Stimulated activated effector memory CD8-positive, alpha-beta T cell treated with anti-CD3 and anti-CD28 coated beads, Interleukin-12 subunit alpha, Interleukin-12 subunit beta, amount 100 ng/mL, for 72 hours (primary cell): ENCODE results near the gene FADS2.

ENCODE experiments used
- ATAC-seq: fragments of 150-1000 bp; cut with Tn5 transposase; 2 replicates; pipeline ENCODE4 v1.10.0; 2021
- DNase-seq, 2 donors: peaks; one replicate each; pipeline ENCODE4 v3.0.0; 2021 to 2022; ENCODE audit warnings: low spot score in 2 of 2
- H3K27ac Mint-ChIP-seq: one replicate; pipeline ENCODE4 v1.8.0; 2022; ENCODE audit warnings: mild to moderate bottlenecking, mixed read lengths
- H3K36me3 Mint-ChIP-seq: one replicate; pipeline ENCODE4 v1.8.0; 2022; ENCODE audit warnings: mild to moderate bottlenecking, mixed read lengths
- H3K4me1 Mint-ChIP-seq: one replicate; pipeline ENCODE4 v1.8.0; 2022; ENCODE audit warnings: mixed read lengths
- H3K4me3 Mint-ChIP-seq: one replicate; pipeline ENCODE4 v1.8.0; 2022; ENCODE audit warnings: mild to moderate bottlenecking, mixed read lengths
- H3K9me3 Mint-ChIP-seq: one replicate; pipeline ENCODE4 v1.8.0; 2022; ENCODE audit warnings: mixed read lengths

Gene FADS2

DNA sequence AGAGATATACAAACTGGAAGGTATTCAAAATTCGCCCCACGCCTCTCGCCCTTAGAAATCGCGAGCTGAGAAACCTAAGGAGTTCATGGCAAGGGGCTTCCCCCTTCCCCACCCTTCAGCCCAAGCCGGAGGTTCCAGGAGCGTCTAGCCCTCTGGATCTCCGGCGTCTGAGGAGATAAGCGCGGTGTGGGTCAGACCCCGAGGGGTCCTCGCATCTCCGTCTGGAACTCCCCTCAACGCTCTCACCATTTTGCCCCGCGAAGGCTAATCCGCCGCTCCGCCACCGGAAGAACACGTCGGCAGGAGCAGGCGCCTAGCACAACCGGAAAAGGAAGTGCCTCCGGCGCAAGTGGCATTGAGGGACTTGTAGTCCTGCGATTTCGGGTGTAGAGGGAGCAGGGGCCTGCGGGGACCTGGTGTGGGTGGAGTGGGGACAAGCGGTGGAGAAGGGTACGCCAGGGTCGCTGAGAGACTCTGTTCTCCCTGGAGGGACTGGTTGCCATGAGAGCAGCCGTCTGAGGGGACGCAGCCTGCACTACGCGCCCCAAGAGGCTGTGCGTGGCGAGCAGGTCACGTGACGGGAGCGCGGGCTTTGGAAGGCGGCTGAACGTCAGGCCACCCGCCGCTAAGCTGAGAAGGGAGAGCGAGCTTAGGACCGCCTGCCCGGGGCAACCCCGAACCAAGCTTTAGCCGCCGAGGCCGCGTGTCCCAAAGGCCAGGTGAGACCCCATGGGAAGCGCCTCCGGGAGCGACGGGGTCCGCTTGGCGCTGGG is 35.6 kb upstream of the FADS2 start, which contains the start of the genes FEN1 and TMEM258:
Gene FEN1, plus strand, starts transcription at position 602 of the 773 bp plus-strand sequence. CDS start 2,451 bp downstream, outside the sequence.
Gene TMEM258, minus strand, starts transcription at position 290 of the 773 bp plus-strand sequence. Its CDS starts 41 bp downstream, at position 249.
- peak; percentile 92 for ATAC-seq
- H3K4me3 Mint-ChIP-seq, result peak within 1 kb of the TSS; percentile 96
- DNase-seq, result peak; percentile 87 to 95
- no peaks in the 10 kb centered on the region for H3K9me3 Mint-ChIP-seq
- peaks cover 98% of the 10 kb centered on the region for H3K36me3 Mint-ChIP-seq
- peaks cover 43% of the 10 kb centered on the region for H3K4me1 Mint-ChIP-seq
- H3K27ac Mint-ChIP-seq, result peak within 1 kb of the TSS; percentile 100

DNA sequence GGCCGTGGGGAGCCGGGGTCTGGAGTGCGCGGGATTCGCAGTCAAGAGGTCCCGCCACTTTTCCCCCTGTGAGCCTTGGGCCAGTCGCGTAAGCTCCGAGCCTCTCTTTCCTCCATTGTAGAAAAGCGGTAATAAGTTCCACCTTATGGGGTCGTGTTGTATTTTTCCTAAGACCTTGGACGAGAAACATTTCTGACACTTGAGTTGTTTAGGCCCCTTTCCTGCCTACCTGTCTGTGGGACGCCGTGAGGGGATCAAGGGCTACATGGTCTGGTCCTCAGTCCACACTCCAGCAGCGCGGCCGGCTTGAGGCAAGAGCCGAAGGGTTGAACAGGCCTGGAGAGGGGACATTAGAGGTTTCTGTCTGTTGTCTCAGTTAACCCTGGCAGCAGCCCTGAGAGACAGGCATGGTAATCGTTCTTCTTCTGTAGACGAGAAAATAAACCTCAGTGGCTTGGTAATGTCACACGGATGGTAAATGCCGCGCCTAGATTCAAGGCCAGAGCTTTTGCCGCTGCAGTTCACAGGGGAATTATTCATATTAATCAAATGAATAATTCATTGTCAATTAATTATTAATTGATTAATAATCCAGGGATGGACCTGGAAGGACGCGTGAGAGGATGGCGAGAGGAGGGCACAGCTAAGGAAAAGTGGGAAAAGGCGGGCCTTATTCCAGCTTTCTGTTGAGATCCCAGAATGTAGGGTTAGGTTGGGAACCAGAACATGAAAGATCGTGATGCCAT is 34.8 kb upstream of the FADS2 start:
- Mint-ChIP-seq H3K4me1 (peaks cover 38% of the 10 kb centered on the region), H3K27ac (peak overlapping the region; percentile 100), H3K9me3 (no peaks in the 10 kb centered on the region), H3K36me3 (peaks cover 98% of the 10 kb centered on the region), H3K4me3 (peak overlapping the region; percentile 96)
- ATAC-seq, result peak; percentile 43
- peak in 1 of 2 donors; percentile 58 for DNase-seq

DNA sequence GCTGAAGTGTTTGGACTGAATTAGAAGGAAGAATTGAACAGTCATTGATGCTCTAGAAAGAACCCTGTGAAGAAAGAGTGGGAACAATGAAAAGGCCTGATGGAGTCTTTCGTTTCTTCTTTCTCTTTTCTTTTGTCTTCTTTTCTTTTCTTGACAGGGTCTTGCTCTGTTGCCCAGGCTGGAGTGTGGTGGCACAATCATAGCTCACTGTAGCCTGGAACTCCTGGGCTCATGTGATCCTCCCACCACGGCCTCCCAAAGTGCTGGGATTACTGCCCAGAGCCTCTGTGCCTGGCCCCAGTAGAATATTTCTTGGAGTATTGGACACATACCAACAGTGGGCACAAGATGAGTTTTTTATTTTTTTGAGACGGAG is 34.3 kb upstream of the FADS2 start:
- H3K4me3 Mint-ChIP-seq, result peak overlapping the region; percentile 96
- H3K4me1 Mint-ChIP-seq, result peaks cover 37% of the 10 kb centered on the region
- no peak for DNase-seq
- peak overlapping the region; percentile 100 for H3K27ac Mint-ChIP-seq
- peaks cover 98% of the 10 kb centered on the region for H3K36me3 Mint-ChIP-seq
- no peak for ATAC-seq
- no peaks in the 10 kb centered on the region for H3K9me3 Mint-ChIP-seq

- no peak overlapping the region for H3K27ac Mint-ChIP-seq
- H3K4me3 Mint-ChIP-seq, result peak overlapping the region; percentile 96
- H3K9me3 Mint-ChIP-seq, result no peaks in the 10 kb centered on the region
- H3K4me1 Mint-ChIP-seq, result peaks cover 35% of the 10 kb centered on the region
- ATAC-seq, result no peak
- DNase-seq, result no peak
- H3K36me3 Mint-ChIP-seq, result peaks cover 98% of the 10 kb centered on the region
These were observed 33.5 kb upstream of the FADS2 start for GRCh38 chr11:61794579-61794978.

- H3K4me1 Mint-ChIP-seq, result peaks cover 26% of the 10 kb centered on the region
- no peak for DNase-seq
- no peak for ATAC-seq
- no peak overlapping the region for H3K27ac Mint-ChIP-seq
- no peak overlapping the region for H3K4me3 Mint-ChIP-seq
- H3K9me3 Mint-ChIP-seq, result no peaks in the 10 kb centered on the region
- H3K36me3 Mint-ChIP-seq, result peaks cover 98% of the 10 kb centered on the region
These were observed 32.6 kb upstream of the FADS2 start for GRCh38 chr11:61795459-61795858.

DNA sequence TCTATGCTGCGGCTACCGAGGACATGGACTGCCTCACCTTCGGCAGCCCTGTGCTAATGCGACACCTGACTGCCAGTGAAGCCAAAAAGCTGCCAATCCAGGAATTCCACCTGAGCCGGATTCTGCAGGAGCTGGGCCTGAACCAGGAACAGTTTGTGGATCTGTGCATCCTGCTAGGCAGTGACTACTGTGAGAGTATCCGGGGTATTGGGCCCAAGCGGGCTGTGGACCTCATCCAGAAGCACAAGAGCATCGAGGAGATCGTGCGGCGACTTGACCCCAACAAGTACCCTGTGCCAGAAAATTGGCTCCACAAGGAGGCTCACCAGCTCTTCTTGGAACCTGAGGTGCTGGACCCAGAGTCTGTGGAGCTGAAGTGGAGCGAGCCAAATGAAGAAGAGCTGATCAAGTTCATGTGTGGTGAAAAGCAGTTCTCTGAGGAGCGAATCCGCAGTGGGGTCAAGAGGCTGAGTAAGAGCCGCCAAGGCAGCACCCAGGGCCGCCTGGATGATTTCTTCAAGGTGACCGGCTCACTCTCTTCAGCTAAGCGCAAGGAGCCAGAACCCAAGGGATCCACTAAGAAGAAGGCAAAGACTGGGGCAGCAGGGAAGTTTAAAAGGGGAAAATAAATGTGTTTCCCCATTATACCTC is 32.1 kb upstream of the FADS2 start:
- H3K4me3 Mint-ChIP-seq, result no peak overlapping the region
- H3K9me3 Mint-ChIP-seq, result no peaks in the 10 kb centered on the region
- peaks cover 96% of the 10 kb centered on the region for H3K36me3 Mint-ChIP-seq
- no peak overlapping the region for H3K27ac Mint-ChIP-seq
- peaks cover 26% of the 10 kb centered on the region for H3K4me1 Mint-ChIP-seq
- ATAC-seq, result no peak
- no peak for DNase-seq

DNA sequence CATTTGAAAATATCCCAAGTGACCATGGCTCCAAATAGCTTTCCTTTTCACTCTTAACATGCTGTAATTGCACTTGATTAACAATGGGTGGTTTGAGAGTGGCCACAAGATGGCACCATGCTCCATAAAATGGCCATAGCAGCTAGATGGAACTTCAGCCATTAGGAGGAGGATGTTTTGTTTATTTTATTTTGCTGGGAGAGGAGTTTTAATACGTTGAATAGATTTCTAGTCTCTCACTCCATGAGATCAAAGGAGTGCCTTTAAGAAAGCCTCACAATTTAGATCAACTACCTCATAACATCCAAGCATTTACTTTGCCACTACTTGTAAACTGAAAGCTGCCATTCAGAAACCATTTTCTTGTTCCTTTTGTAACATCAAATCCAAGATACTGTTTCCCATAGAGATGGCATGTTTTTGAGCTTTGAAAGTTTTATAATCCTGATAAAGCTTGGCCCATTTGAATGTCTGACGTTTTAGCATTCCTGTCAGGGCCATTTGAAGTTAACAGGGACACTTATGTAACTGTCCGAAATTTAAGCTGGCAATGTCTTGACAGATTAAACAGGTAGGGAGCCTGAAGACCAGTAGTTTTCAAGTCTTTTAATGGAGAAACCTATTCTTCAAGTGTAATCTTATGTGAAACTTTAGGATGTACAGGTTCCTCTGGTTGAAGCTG is 30.7 kb upstream of the FADS2 start:
- Mint-ChIP-seq H3K4me3 (no peak overlapping the region), H3K36me3 (peaks cover 98% of the 10 kb centered on the region), H3K4me1 (peaks cover 17% of the 10 kb centered on the region), H3K9me3 (no peaks in the 10 kb centered on the region), H3K27ac (no peak overlapping the region)
- DNase-seq (peak; percentile 43 to 65), ATAC-seq (no peak)

DNA sequence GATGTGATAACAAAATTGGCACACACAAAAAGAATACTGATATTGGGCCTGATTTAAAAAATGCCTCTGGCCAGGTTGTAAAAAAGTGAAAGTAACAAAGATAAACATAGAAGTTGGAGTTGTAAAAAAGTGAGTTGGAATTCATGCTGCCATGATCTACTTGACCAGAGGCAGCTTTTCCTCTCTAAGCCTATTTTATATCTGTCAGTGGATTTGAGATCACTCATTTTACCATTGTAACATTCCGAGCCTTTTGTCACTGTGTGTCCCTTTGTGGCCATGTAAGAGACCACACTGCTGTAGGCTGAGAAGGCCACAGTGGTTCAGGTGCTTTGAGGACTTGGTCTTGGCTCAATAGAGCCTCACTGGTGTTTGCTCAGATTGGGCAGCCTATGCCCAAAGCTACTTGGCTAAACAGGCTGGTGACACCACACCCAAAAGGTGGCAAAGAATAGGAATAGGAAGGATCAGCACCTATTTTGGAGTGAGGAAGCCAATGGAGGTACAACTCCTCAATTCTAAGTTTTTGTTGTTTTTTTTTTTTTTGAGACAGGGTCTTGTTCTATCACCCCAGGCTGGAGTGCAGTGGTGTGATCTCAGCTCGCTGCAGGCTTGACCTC is 28.3 kb upstream of the FADS2 start:
- H3K4me3 Mint-ChIP-seq, result no peak overlapping the region
- peaks cover 11% of the 10 kb centered on the region for H3K4me1 Mint-ChIP-seq
- H3K27ac Mint-ChIP-seq, result peak overlapping the region; percentile 20
- peaks cover 93% of the 10 kb centered on the region for H3K36me3 Mint-ChIP-seq
- H3K9me3 Mint-ChIP-seq, result no peaks in the 10 kb centered on the region
- ATAC-seq (no peak), DNase-seq (no peak)

DNA sequence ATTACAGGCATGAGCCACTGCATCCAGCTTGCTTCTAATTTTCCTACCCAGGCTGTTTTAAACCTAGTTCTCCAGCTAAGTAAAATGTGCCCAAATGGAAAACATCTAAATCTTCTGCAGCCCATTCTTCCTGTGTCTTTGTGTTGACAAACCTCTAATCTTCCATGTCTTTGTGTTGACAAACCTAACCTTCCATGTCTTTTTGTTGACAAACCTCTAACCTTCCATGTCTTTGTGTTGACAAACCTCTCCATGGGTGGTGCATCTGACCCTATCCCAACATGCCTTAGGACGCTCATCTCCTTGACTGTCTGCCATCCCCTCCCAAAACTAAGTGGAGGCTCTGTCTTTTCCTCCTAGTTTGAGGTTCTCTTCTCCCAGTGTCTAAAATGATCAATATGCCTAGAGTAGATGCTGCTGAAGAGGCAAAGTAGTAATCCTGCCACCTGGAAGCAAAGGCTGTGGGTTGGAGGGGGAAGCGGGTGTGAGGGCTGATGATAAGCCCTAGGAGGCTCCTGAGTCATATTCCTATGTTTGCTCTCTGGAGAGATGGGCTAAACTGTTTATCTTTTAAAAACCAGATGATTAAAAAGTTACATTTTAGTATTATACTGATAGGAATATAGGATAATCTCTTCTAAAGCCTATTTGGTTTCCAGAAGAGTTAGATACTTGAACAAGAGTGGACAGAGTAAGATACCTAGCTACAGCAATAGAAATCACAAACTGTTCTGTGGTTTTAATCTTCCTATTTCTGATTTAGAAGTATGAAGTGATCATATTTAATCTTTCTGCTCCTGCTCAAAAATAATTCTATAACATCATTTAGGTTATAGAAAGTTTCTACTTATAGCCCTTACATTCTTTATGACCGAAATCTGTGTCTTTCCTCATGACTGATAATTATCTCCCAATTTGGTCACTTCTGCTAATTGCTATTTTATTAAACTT is 27.5 kb upstream of the FADS2 start:
- ATAC-seq (no peak), DNase-seq (no peak)
- peaks cover 11% of the 10 kb centered on the region for H3K4me1 Mint-ChIP-seq
- no peak overlapping the region for H3K4me3 Mint-ChIP-seq
- H3K9me3 Mint-ChIP-seq, result no peaks in the 10 kb centered on the region
- peaks cover 90% of the 10 kb centered on the region for H3K36me3 Mint-ChIP-seq
- H3K27ac Mint-ChIP-seq, result no peak overlapping the region

DNA sequence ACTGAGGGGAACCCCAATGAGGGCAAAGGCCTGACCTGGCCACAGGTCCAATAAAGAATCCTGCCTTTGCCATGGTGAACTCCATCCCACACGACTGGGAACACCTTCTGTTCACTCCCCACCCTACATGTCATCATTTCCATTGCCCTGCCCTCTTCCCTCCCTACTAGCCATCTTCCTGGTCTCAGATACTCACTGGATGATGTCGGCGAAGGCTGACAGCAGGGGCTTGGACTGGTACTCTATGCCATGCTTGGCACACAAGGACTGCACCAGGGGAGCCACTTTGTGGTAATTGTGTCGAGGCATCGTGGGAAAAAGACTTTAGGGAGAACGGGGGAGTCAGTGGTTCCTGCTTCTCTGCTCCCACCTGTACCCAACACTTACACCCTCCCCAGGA is 25.5 kb upstream of the FADS2 start:
- DNase-seq, result no peak
- peak overlapping the region; percentile 58 for H3K27ac Mint-ChIP-seq
- no peak for ATAC-seq
- no peaks in the 10 kb centered on the region for H3K9me3 Mint-ChIP-seq
- H3K4me3 Mint-ChIP-seq, result no peak overlapping the region
- H3K36me3 Mint-ChIP-seq, result peaks cover 85% of the 10 kb centered on the region
- H3K4me1 Mint-ChIP-seq, result no peaks in the 10 kb centered on the region

DNA sequence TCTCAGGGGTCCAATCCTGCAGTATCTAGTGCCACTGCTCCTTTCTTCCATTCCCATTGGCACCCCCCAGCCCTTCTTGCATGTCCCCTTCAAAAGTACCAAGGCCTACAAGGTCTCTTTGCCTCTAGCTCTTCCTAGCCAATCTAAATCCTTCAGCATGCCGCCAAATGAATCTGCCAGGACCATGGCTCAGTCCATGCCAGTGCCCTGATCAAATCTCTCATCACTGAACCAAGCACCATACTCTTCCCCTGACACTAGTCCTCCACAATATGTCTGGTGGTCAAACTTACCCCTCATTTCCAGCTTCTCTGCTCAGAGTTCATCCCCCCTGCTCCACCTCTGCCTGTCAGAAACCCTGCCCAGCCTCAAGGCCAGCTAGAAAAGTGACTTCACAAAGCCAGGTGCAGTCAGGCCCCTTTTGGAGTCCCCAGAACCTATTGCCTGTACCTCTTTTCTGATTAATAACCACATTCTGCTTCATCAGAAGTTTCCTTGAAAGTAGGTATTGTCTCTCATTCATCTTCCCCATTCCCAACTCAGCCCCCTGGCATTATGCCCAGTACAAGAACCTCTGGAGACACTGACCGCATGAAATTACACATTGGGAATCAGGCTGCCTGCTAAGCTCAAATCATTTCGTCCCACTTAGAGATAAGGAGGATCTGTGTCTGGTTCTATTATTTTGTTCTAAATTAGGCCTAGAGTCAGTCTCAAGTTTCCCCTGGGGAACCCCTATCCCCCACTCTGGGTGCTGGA is 24.0 kb upstream of the FADS2 start:
- Mint-ChIP-seq H3K4me3 (no peak overlapping the region), H3K27ac (peak overlapping the region; percentile 6), H3K36me3 (peaks cover 85% of the 10 kb centered on the region), H3K9me3 (no peaks in the 10 kb centered on the region), H3K4me1 (no peaks in the 10 kb centered on the region)
- ATAC-seq (no peak), DNase-seq (no peak)

DNA sequence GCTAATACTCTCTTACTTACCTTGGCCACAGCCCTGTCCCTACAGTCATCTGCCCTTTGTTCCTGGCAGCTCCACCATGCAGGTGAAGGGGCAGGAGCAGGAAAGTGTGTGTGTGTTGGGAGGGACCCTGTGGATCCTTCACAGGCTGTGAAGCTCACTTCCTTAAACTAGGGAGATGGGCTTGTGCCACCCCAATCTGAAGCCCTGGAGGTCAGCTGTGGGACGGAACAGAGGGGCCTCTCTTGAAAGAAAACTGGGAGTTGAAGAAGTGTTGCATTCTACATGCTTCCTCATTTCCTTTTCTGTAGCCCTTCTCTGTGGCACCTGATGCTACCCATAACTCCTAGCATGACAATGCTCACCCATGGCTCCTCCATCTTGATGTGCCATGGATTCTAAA is 23.0 kb upstream of the FADS2 start:
- ATAC-seq (no peak), DNase-seq (no peak)
- Mint-ChIP-seq H3K4me1 (no peaks in the 10 kb centered on the region), H3K4me3 (no peak overlapping the region), H3K36me3 (peaks cover 85% of the 10 kb centered on the region), H3K27ac (no peak overlapping the region), H3K9me3 (no peaks in the 10 kb centered on the region)

DNA sequence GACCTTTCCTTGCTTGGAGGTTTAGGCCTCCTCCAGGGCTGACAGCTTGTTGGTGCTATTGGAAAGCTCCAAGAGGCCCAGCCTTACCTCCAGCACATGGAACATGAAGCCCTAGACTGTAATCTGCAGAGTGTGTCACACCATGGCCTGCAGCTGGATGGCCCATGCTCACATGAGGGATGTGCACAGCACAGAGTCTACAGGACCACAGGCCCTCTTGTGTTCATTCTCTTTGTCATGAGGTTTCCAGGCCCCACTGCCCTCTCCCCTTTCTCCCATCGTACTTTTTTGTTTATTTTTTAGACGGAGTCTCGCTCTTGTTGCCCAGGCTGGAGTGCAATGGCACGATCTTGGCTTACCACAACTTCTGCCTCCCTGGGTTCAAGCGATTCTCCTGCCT is 21.3 kb upstream of the FADS2 start:
- Mint-ChIP-seq H3K4me1 (no peaks in the 10 kb centered on the region), H3K36me3 (peaks cover 87% of the 10 kb centered on the region), H3K9me3 (no peaks in the 10 kb centered on the region), H3K27ac (peak overlapping the region; percentile 45), H3K4me3 (no peak overlapping the region)
- no peak for ATAC-seq
- DNase-seq, result no peak
